Lower leg skin (tissue), 3 donors: ENCODE data around the gene POU2AF3.

Experiments
- CTCF ChIP-seq, 3 donors: fragments of 450-650 bp; IDR thresholded peaks; one replicate each; pipeline ENCODE4 v1.5.1; 2016; ENCODE audit warnings: antibody characterized with exemption in 3 of 3, mild to moderate bottlenecking in 3 of 3, moderate library complexity in 2 of 3
- POLR2A ChIP-seq, 2 donors: fragments of 450-650 bp; IDR thresholded peaks; one replicate each; pipeline ENCODE4 v1.6.1; 2016 to 2017; ENCODE audit warnings: antibody characterized with exemption in 2 of 2, mild to moderate bottlenecking in 1 of 2, moderate library complexity in 1 of 2

- no peak for TF ChIP-seq CTCF (IDR thresholded peaks at IDR 0.05)
- no peak for TF ChIP-seq POLR2A (IDR thresholded peaks at IDR 0.05)
Measured at GRCh38 chr11:111283945-111284481, 14.3 kb upstream of the POU2AF3 start.
